HCT116 (cell line): ENCODE data around the gene CACNA1C. TPM values are rescaled to one million over a fixed set of nuclear protein-coding genes. Genes with fewer than 3 reads are reported as not detected.

ENCODE experiments used
- ATAC-seq: fragments of 200-7000 bp; cut with Tn5 transposase; 2 replicates; pipeline ENCODE4 v1.9.1; 2020; ENCODE audit warnings: mild to moderate bottlenecking, moderate library complexity
- BruUV-seq: library from RNA; stranded (reverse); fragments of 400-500 nt; replicated peaks from 2 replicates; lab custom pipeline; 2021; lab: Mats Ljungman, UMichigan
- CTCF ChIA-PET: fragments of 300-600 bp; sonication (Branson Sonifier 250); formaldehyde crosslinking; loops from one replicate; lab custom pipeline; 2021; ENCODE audit warnings: antibody characterized with exemption; lab: Charles Lee
- POLR2A ChIA-PET: fragments of 300-600, 350-600 bp; sonication (Branson Sonifier 250); formaldehyde crosslinking; loops from one replicate; lab custom pipeline; 2021; ENCODE audit warnings: antibody characterized with exemption; lab: Charles Lee
- RAD21 ChIA-PET, 2 experiments: fragments of 300-600 bp; sonication (Branson Sonifier 250); formaldehyde crosslinking; loops; one replicate each; lab custom pipeline; 2023; ENCODE audit warnings: low total read pairs in 2 of 2; ENCODE audit not compliant: uncharacterized antibody in 2 of 2, unreplicated experiment in 2 of 2, low non-redundant PET in 1 of 2; lab: Charles Lee
- DNase-seq: peaks from one replicate; pipeline ENCODE4 v3.0.0-alpha.2; 2010; ENCODE audit warnings: low read depth, low spot score
- H2AFZ ChIP-seq: fragments of 200-600 bp; shearing (Covaris generic), sonication (generic); 2 replicates; pipeline ENCODE4 v1.6.1; 2017; ENCODE audit warnings: low read depth, mixed run types, mixed read lengths, antibody characterized with exemption, low read length; ENCODE audit not compliant: poor library complexity, severe bottlenecking
- H3K27ac ChIP-seq: 2 replicates; pipeline ENCODE4 v1.5.1; 2012; ENCODE audit warnings: low read depth, low read length
- H3K27me3 ChIP-seq: fragments of 200-600 bp; sonication (generic); 2 replicates; pipeline ENCODE4 v1.6.1; 2016; ENCODE audit warnings: mixed run types, low read length, mixed read lengths; ENCODE audit not compliant: insufficient read depth
- H3K36me3 ChIP-seq, 2 experiments: fragments of 200-500 bp in 1 of 2; fragments of 200-600 bp in 1 of 2; sonication (Bioruptor generic) in 1 of 2; sonication (generic) in 1 of 2; 2 replicates each; pipeline versions ENCODE4 v1.5.1 to v1.6.1; 2014 to 2016; ENCODE audit warnings: low read length in 2 of 2, inconsistent platforms in 1 of 2, mixed read lengths in 1 of 2, mixed run types in 1 of 2; ENCODE audit not compliant: insufficient read depth in 2 of 2, control insufficient read depth in 1 of 2
- H3K4me1 ChIP-seq, 2 experiments: fragments of 200-600 bp in 1 of 2; sonication (generic) in 1 of 2; 2 replicates each; pipeline versions ENCODE4 v1.5.1 to v1.6.1; 2012 to 2017; ENCODE audit warnings: low read length in 2 of 2, inconsistent platforms in 1 of 2, mild to moderate bottlenecking in 1 of 2, mixed read lengths in 1 of 2, mixed run types in 1 of 2, moderate library complexity in 1 of 2; ENCODE audit not compliant: insufficient read depth in 2 of 2, control insufficient read depth in 1 of 2
- H3K4me2 ChIP-seq: fragments of 200-600 bp; sonication (generic); 2 replicates; pipeline ENCODE4 v1.6.1; 2017; ENCODE audit warnings: mixed run types, low read length, mixed read lengths
- H3K4me3 ChIP-seq, 2 experiments: fragments of 200-600 bp in 1 of 2; sonication (generic) in 1 of 2; replicated peaks in 1 of 2; 2 replicates each; pipeline ENCODE4 v1.5.1; 2011 to 2016; ENCODE audit warnings: low read length in 2 of 2, control low read depth in 1 of 2, low read depth in 1 of 2, mild to moderate bottlenecking in 1 of 2, mixed read lengths in 1 of 2, mixed run types in 1 of 2
- H3K79me2 ChIP-seq: fragments of 200-600 bp; sonication (generic); 2 replicates; pipeline ENCODE4 v1.6.1; 2017; ENCODE audit warnings: mild to moderate bottlenecking, mixed run types, low read length, moderate library complexity, mixed read lengths; ENCODE audit not compliant: insufficient read depth
- H3K9ac ChIP-seq: fragments of 200-600 bp; sonication (generic); 2 replicates; pipeline ENCODE4 v1.6.1; 2016; ENCODE audit warnings: low read length, mixed read lengths
- H3K9me2 ChIP-seq: fragments of 200-600 bp; sonication (generic), shearing (Covaris generic); 2 replicates; pipeline ENCODE4 v1.6.1; 2017; ENCODE audit warnings: mixed run types, mild to moderate bottlenecking, moderate library complexity; ENCODE audit not compliant: insufficient read depth
- H3K9me3 ChIP-seq, 2 experiments: fragments of 200-500 bp in 1 of 2; fragments of 200-600 bp in 1 of 2; sonication (Bioruptor generic) in 1 of 2; sonication (generic) in 1 of 2; 2 replicates each; pipeline ENCODE4 v1.6.1; 2014 to 2017; ENCODE audit warnings: low read length in 2 of 2, mixed read lengths in 2 of 2, inconsistent platforms in 1 of 2, low read depth in 1 of 2, mild to moderate bottlenecking in 1 of 2, mixed run types in 1 of 2, moderate library complexity in 1 of 2; ENCODE audit not compliant: control insufficient read depth in 1 of 2, insufficient read depth in 1 of 2
- H4K20me1 ChIP-seq: fragments of 200-600 bp; sonication (generic), shearing (Covaris generic); 2 replicates; pipeline ENCODE4 v1.6.1; 2017; ENCODE audit warnings: mixed run types, mild to moderate bottlenecking, moderate library complexity; ENCODE audit not compliant: insufficient read depth
- CEBPB ChIP-seq: IDR thresholded peaks from 2 replicates; pipeline ENCODE4 v1.6.1; 2012; ENCODE audit warnings: low read depth
- ELF1 ChIP-seq: IDR thresholded peaks from 2 replicates; pipeline ENCODE4 v1.6.1; 2012; ENCODE audit warnings: low read depth, borderline replicate concordance
- FOSL1 ChIP-seq: IDR thresholded peaks from 2 replicates; pipeline ENCODE4 v1.6.1; 2012; ENCODE audit warnings: low read depth
- JUND ChIP-seq: IDR thresholded peaks from 2 replicates; pipeline ENCODE4 v1.6.1; 2012
- POLR2A ChIP-seq: IDR thresholded peaks from 2 replicates; pipeline ENCODE4 v1.7.0; 2011; ENCODE audit warnings: borderline replicate concordance; ENCODE audit not compliant: insufficient read depth, insufficient read length; ENCODE audit errors: extremely low read depth
- SP1 ChIP-seq: IDR thresholded peaks from 2 replicates; pipeline ENCODE4 v1.6.1; 2012; ENCODE audit warnings: low read depth
- SRF ChIP-seq: IDR thresholded peaks from 2 replicates; pipeline ENCODE4 v1.6.1; 2012; ENCODE audit warnings: low read depth
- intact Hi-C: fragments of 100-400 bp; cut with micrococcal nuclease; formaldehyde crosslinking; loops from 2 replicates; pipeline ENCODE4 v1.10.0; 2022
- total RNA-seq: library from RNA; stranded (reverse); gene quantifications from one replicate; pipeline ENCODE4 v1.2.1, GENCODE V29; 2021; ENCODE audit not compliant: unreplicated experiment
- TF ChIP-seq, protein P1 (sequence below): IDR thresholded peaks from 2 replicates; pipeline ENCODE4 v1.6.1; 2011; ENCODE audit warnings: mild to moderate bottlenecking, low read length, moderate library complexity; ENCODE audit not compliant: insufficient replicate concordance; ENCODE audit errors: extremely low read depth
- TF ChIP-seq, protein P2 (sequence below): IDR thresholded peaks from 2 replicates; pipeline ENCODE4 v1.6.1; 2012

CACNA1C gene
- total RNA-seq, 1 experiment from 2014 or later = 0.05 TPM

DNA sequence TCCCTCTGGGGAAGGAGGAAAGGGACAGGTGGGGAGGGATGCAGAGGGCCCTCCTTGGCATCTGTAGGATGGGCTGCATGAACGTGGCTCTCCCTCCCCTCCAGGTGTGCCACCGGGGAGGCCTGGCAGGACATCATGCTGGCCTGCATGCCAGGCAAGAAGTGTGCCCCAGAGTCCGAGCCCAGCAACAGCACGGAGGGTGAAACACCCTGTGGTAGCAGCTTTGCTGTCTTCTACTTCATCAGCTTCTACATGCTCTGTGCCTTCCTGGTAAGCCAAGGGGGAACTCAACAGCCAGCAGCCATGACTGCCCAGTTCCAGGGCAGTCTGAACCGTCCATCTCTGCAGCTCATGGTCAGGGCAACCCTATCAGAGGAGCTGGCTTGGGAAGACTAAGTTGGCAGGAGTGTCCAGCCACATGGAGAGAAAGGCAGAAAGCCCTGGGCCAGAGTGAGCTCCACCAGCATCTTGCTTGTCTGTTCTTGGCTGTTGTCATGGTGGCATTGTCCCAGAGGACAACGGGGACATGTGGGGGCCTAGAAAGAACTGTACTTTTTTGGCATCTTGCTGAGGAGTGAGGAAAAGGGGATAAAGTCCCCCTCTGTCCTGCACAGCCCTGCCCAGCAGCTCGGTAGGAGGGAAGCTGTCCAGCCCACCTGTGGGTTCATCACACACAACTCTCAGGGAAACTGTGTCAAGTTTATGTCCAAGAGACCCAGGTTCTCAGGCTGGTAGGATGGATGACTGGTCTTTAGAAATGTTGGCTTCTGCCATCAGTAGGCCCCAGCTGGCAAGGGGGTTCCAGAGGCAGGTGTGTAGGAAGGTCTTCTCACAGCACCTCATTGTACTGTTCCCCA, 612.2 kb downstream of the CACNA1C start:
- DNase-seq (no peak), ATAC-seq (no peak)
- Histone ChIP-seq H3K27me3 (no peaks in the 10 kb centered on the region), H3K79me2 (no peaks in the 10 kb centered on the region), H3K9me2 (no peaks in the 10 kb centered on the region), H2AFZ (no peak overlapping the region), H3K36me3 (no peaks in the 10 kb centered on the region), H3K9ac (no peak overlapping the region), H4K20me1 (no peaks in the 10 kb centered on the region), H3K4me1 (no peaks in the 10 kb centered on the region), H3K4me2 (no peak overlapping the region), H3K4me3 (no peak overlapping the region), H3K9me3 (no peaks in the 10 kb centered on the region), H3K27ac (no peak overlapping the region)
- intact Hi-C loops = no loop called here
- TF ChIP-seq JUND (no peak), CEBPB (no peak), POLR2A (no peak), SP1 (no peak), FOSL1 (no peak), SRF (no peak), ELF1 (no peak)
- TF ChIP-seq, protein P1, sequence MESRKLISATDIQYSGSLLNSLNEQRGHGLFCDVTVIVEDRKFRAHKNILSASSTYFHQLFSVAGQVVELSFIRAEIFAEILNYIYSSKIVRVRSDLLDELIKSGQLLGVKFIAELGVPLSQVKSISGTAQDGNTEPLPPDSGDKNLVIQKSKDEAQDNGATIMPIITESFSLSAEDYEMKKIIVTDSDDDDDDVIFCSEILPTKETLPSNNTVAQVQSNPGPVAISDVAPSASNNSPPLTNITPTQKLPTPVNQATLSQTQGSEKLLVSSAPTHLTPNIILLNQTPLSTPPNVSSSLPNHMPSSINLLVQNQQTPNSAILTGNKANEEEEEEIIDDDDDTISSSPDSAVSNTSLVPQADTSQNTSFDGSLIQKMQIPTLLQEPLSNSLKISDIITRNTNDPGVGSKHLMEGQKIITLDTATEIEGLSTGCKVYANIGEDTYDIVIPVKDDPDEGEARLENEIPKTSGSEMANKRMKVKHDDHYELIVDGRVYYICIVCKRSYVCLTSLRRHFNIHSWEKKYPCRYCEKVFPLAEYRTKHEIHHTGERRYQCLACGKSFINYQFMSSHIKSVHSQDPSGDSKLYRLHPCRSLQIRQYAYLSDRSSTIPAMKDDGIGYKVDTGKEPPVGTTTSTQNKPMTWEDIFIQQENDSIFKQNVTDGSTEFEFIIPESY = no peak
- TF ChIP-seq, protein P2, sequence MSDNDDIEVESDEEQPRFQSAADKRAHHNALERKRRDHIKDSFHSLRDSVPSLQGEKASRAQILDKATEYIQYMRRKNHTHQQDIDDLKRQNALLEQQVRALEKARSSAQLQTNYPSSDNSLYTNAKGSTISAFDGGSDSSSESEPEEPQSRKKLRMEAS = no peak
- BruUV-seq = no TSS peak
- ChIA-PET POLR2A (no interaction called here), CTCF (no interaction called here), RAD21 (no interaction called here)
